Measurements from ENCODE around the gene CCDC134.

The CCDC134 gene

DNA sequence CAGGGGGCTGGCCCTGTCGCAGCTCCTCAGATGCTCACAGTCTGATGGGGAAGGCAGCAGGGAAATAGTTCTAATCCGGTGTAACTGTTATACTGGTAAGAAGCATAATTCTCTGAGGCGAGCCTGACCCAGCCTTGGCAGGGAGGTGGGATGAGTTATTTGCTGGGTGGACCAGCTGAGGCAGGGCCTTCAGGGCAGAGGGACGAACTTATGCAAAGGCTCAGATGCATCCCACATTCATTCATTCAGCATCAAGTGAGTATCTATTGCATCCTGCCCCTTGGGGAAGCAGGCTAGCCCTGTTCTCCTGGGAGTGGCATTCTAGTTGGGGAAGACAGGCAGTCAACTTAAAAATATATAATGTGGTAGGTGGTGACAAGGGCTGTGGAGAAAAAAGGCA lies 18.8 kb downstream of the CCDC134 start:
- H4K12ac ChIP-seq (ENCODE audit: low read depth, low read length) = no peak overlapping the region

DNA sequence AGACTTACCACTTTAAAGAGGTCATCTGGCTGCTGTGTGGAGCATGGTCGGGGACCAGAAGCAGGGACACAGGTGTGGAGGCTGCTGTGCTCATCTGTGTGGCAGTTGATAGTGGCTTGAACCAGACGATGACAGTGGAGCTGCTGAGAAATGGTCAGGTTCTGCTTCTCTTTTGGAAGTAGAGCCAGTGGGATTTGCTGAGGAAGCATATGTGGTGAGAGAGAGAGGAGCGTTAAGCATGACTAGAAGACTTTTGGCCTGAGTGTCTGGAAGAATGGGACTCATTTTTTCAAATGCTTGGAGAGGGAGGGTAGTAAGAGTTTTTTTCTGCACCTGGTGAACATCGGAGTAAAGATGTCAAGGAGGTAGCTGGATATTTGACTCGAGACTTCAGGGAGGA lies 20.0 kb downstream of the CCDC134 start:
- Histone ChIP-seq H2BK120ac (ENCODE audit: insufficient read depth, low read length, poor library complexity) (no peak overlapping the region), H3K27ac (ENCODE audit: low read depth, low read length) (no peak overlapping the region), H2BK12ac (ENCODE audit: low read length) (no peak overlapping the region), H3K36me3 (ENCODE audit: control insufficient read depth in 1 of 2, insufficient read depth in 2 of 2, low read length in 2 of 2) (peaks cover 0 to 2% of the 10 kb centered on the region in 2 experiments), H3K14ac (ENCODE audit: low read length) (no peak overlapping the region), H3K79me2 (ENCODE audit: control insufficient read depth, insufficient read depth, low read length, poor library complexity) (no peaks in the 10 kb centered on the region), H3K4me1 (ENCODE audit: control insufficient read depth in 1 of 2, insufficient read depth in 2 of 2, low read length in 2 of 2) (peaks cover 0 to 9% of the 10 kb centered on the region in 2 experiments), H2AK5ac (ENCODE audit: low read length) (no peak overlapping the region), H3K27me3 (ENCODE audit: insufficient read depth, low read length) (no peaks in the 10 kb centered on the region), H2BK5ac (ENCODE audit: low read depth, low read length, poor library complexity) (no peak overlapping the region), H3K23ac (ENCODE audit: low read length) (no peak overlapping the region), H3K4me3 (ENCODE audit: low read depth, low read length) (no peak overlapping the region), H2AFZ (ENCODE audit: insufficient read depth, low read length, poor library complexity) (no peak overlapping the region), H4K91ac (ENCODE audit: low read depth, low read length) (no peak overlapping the region), H3K79me1 (ENCODE audit: low read length) (no peaks in the 10 kb centered on the region), H4K8ac (ENCODE audit: low read depth, low read length) (no peak overlapping the region), H3K4me2 (ENCODE audit: low read length) (no peak overlapping the region), H3K9me3 (ENCODE audit: insufficient read depth, low read depth, low read length) (peaks cover 3% of the 10 kb centered on the region), H3K9ac (ENCODE audit: low read length) (no peak overlapping the region), H3K18ac (ENCODE audit: low read length) (no peak overlapping the region), H4K12ac (ENCODE audit: low read depth, low read length) (no peak overlapping the region), H3K4ac (ENCODE audit: low read depth, low read length) (no peak overlapping the region)
- no CpG with 5 or more reads among the region's 5 CpGs for WGBS (ENCODE audit: extremely low coverage, insufficient coverage, insufficient read length)
- no peak for DNase-seq

More for the DNA sequence above, 18.8 kb downstream of the CCDC134 start:
- H3K23ac ChIP-seq (ENCODE audit: low read length) = no peak overlapping the region
- H4K91ac ChIP-seq (ENCODE audit: low read depth, low read length) = no peak overlapping the region
- DNase-seq = no peak
- no peak overlapping the region for H2BK12ac ChIP-seq (ENCODE audit: low read length)
- no peak overlapping the region for H3K4ac ChIP-seq (ENCODE audit: low read depth, low read length)
- H3K18ac ChIP-seq (ENCODE audit: low read length) = no peak overlapping the region
- H3K9ac ChIP-seq (ENCODE audit: low read length) = no peak overlapping the region
- no peaks in the 10 kb centered on the region for H3K79me2 ChIP-seq (ENCODE audit: control insufficient read depth, insufficient read depth, low read length, poor library complexity)
- H3K14ac ChIP-seq (ENCODE audit: low read length) = no peak overlapping the region
- H3K27ac ChIP-seq (ENCODE audit: low read depth, low read length) = no peak overlapping the region
- H2BK120ac ChIP-seq (ENCODE audit: insufficient read depth, low read length, poor library complexity) = no peak overlapping the region
- H3K4me3 ChIP-seq (ENCODE audit: low read depth, low read length) = no peak overlapping the region
- peaks cover 0 to 5% of the 10 kb centered on the region in 2 experiments for H3K36me3 ChIP-seq (ENCODE audit: control insufficient read depth in 1 of 2, insufficient read depth in 2 of 2, low read length in 2 of 2)
- H2AK5ac ChIP-seq (ENCODE audit: low read length) = no peak overlapping the region
- H3K79me1 ChIP-seq (ENCODE audit: low read length) = no peaks in the 10 kb centered on the region
- H4K8ac ChIP-seq (ENCODE audit: low read depth, low read length) = no peak overlapping the region
- peaks cover 3% of the 10 kb centered on the region for H3K9me3 ChIP-seq (ENCODE audit: insufficient read depth, low read depth, low read length)
- no CpG with 5 or more reads among the region's 4 CpGs for WGBS (ENCODE audit: extremely low coverage, insufficient coverage, insufficient read length)
- H3K4me2 ChIP-seq (ENCODE audit: low read length) = no peak overlapping the region
- H2AFZ ChIP-seq (ENCODE audit: insufficient read depth, low read length, poor library complexity) = no peak overlapping the region
- no peak overlapping the region for H2BK5ac ChIP-seq (ENCODE audit: low read depth, low read length, poor library complexity)
- no peaks in the 10 kb centered on the region for H3K27me3 ChIP-seq (ENCODE audit: insufficient read depth, low read length)
- peaks cover 0 to 9% of the 10 kb centered on the region in 2 experiments for H3K4me1 ChIP-seq (ENCODE audit: control insufficient read depth in 1 of 2, insufficient read depth in 2 of 2, low read length in 2 of 2)

DNA sequence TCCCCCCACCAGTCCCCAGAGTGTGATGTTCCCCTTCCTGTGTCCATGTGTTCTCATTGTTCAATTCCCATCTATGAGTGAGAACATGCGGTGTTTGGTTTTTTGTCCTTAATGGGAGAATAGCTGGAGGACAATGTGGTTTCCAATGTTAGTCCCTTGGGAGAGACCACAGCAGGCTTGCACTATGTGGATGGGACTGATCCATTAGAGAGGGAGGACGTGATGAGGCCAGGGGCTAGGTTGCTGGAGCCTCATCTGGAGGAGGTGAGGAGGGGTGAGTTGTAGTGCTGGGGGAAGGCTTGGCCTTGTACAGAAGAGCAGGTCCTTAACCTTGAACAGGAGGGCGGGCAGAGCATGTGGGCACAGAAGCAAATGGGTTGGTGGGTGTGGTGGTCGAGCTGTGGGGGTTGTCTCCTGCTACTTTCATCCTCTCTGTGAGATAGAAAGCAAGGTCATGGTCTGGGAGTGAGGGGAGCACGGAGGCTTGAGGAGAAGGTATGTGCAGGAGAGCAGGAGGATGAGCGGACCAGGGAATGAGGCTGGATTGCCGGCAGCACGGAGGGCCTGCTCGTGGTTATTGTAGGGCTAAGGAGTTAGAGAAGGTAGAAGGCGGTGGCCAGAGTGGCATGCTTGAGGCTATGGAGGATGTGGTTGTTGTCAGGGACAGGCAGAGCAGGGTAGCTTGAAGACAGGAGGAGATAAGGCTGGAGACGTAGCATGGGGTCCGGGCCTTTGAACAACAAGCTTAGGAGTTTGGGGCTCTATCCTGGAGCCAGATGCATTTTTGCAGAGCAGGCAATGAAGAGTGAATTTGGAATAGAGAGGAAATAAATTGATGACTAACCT lies 21.2 kb downstream of the CCDC134 start:
- Histone ChIP-seq H3K4me3 (ENCODE audit: low read depth, low read length) (no peak overlapping the region), H3K4ac (ENCODE audit: low read depth, low read length) (no peak overlapping the region)
- no CpG with 5 or more reads among the region's 12 CpGs for WGBS (ENCODE audit: extremely low coverage, insufficient coverage, insufficient read length)

GRCh38 chr22:41822317-41823057 lies 22.0 kb downstream of the CCDC134 start:
- no peak overlapping the region for H3K4ac ChIP-seq (ENCODE audit: low read depth, low read length)
- H3K27ac ChIP-seq (ENCODE audit: low read depth, low read length) = no peak overlapping the region
- H3K23ac ChIP-seq (ENCODE audit: low read length) = no peak overlapping the region
- H3K18ac ChIP-seq (ENCODE audit: low read length) = no peak overlapping the region
- no peak overlapping the region for H2BK5ac ChIP-seq (ENCODE audit: low read depth, low read length, poor library complexity)
- no peak overlapping the region for H2AFZ ChIP-seq (ENCODE audit: insufficient read depth, low read length, poor library complexity)
- H3K36me3 ChIP-seq (ENCODE audit: control insufficient read depth in 1 of 2, insufficient read depth in 2 of 2, low read length in 2 of 2) = peaks cover 0 to 4% of the 10 kb centered on the region in 2 experiments
- no peak overlapping the region for H2BK120ac ChIP-seq (ENCODE audit: insufficient read depth, low read length, poor library complexity)
- no peak overlapping the region for H4K91ac ChIP-seq (ENCODE audit: low read depth, low read length)
- H2BK12ac ChIP-seq (ENCODE audit: low read length) = no peak overlapping the region
- H3K4me1 ChIP-seq (ENCODE audit: control insufficient read depth in 1 of 2, insufficient read depth in 2 of 2, low read length in 2 of 2) = peaks cover 3 to 11% of the 10 kb centered on the region in 2 experiments
- DNase-seq = peak in 1 of 2 donors; percentile 64
- H3K4me3 ChIP-seq (ENCODE audit: low read depth, low read length) = no peak overlapping the region
- H3K9ac ChIP-seq (ENCODE audit: low read length) = no peak overlapping the region
- no peak overlapping the region for H2AK5ac ChIP-seq (ENCODE audit: low read length)
- no peak overlapping the region for H3K14ac ChIP-seq (ENCODE audit: low read length)
- H3K9me3 ChIP-seq (ENCODE audit: insufficient read depth, low read depth, low read length) = peaks cover 3% of the 10 kb centered on the region
- no peaks in the 10 kb centered on the region for H3K79me2 ChIP-seq (ENCODE audit: control insufficient read depth, insufficient read depth, low read length, poor library complexity)
- peaks cover 5% of the 10 kb centered on the region for H3K79me1 ChIP-seq (ENCODE audit: low read length)
- no CpG with 5 or more reads among the region's 3 CpGs for WGBS (ENCODE audit: extremely low coverage, insufficient coverage, insufficient read length)
- no peak overlapping the region for H4K12ac ChIP-seq (ENCODE audit: low read depth, low read length)
- no peaks in the 10 kb centered on the region for H3K27me3 ChIP-seq (ENCODE audit: insufficient read depth, low read length)
- H3K4me2 ChIP-seq (ENCODE audit: low read length) = no peak overlapping the region
- no peak overlapping the region for H4K8ac ChIP-seq (ENCODE audit: low read depth, low read length)

More for the DNA sequence above, 21.2 kb downstream of the CCDC134 start:
- H3K18ac ChIP-seq (ENCODE audit: low read length) = no peak overlapping the region
- H3K79me2 ChIP-seq (ENCODE audit: control insufficient read depth, insufficient read depth, low read length, poor library complexity) = no peaks in the 10 kb centered on the region
- H4K12ac ChIP-seq (ENCODE audit: low read depth, low read length) = no peak overlapping the region
- H2AK5ac ChIP-seq (ENCODE audit: low read length) = no peak overlapping the region
- peaks cover 3% of the 10 kb centered on the region for H3K79me1 ChIP-seq (ENCODE audit: low read length)
- H4K91ac ChIP-seq (ENCODE audit: low read depth, low read length) = no peak overlapping the region
- H3K9me3 ChIP-seq (ENCODE audit: insufficient read depth, low read depth, low read length) = peaks cover 3% of the 10 kb centered on the region
- no peak overlapping the region for H3K4me2 ChIP-seq (ENCODE audit: low read length)
- H3K4me1 ChIP-seq (ENCODE audit: control insufficient read depth in 1 of 2, insufficient read depth in 2 of 2, low read length in 2 of 2) = peaks cover 3 to 11% of the 10 kb centered on the region in 2 experiments
- H4K8ac ChIP-seq (ENCODE audit: low read depth, low read length) = no peak overlapping the region
- no peak for DNase-seq
- H3K14ac ChIP-seq (ENCODE audit: low read length) = no peak overlapping the region
- no peak overlapping the region for H3K27ac ChIP-seq (ENCODE audit: low read depth, low read length)
- H3K36me3 ChIP-seq (ENCODE audit: control insufficient read depth in 1 of 2, insufficient read depth in 2 of 2, low read length in 2 of 2) = peaks cover 0 to 4% of the 10 kb centered on the region in 2 experiments
- no peaks in the 10 kb centered on the region for H3K27me3 ChIP-seq (ENCODE audit: insufficient read depth, low read length)
- H2BK5ac ChIP-seq (ENCODE audit: low read depth, low read length, poor library complexity) = no peak overlapping the region
- H2AFZ ChIP-seq (ENCODE audit: insufficient read depth, low read length, poor library complexity) = no peak overlapping the region
- no peak overlapping the region for H3K9ac ChIP-seq (ENCODE audit: low read length)
- H2BK120ac ChIP-seq (ENCODE audit: insufficient read depth, low read length, poor library complexity) = no peak overlapping the region
- H3K23ac ChIP-seq (ENCODE audit: low read length) = no peak overlapping the region
- H2BK12ac ChIP-seq (ENCODE audit: low read length) = no peak overlapping the region

Measured in trophoblast cell (in vitro differentiated cells and primary cell).